CD4-positive, CD25-positive, alpha-beta regulatory T cell (primary cell): Measurements from ENCODE around the gene NEMP1. TPM values are rescaled to one million over a fixed set of nuclear protein-coding genes. Genes with fewer than 3 reads are reported as not detected.
A peak's percentile ranks its signal among the peaks of the same experiment; 100 is the strongest.

Source experiments
- ATAC-seq, 2 donors: fragments of 150-1000 bp; cut with Tn5 transposase; one replicate each; pipeline ENCODE4 v1.10.0; 2021; ENCODE audit warnings: low read depth in 2 of 2, moderate number of reproducible peaks in 2 of 2, moderate library complexity in 1 of 2
- DNase-seq, 3 donors: peaks; one replicate each; pipeline versions ENCODE4 v3.0.0 to v3.0.0-alpha.2; 2012 to 2022; ENCODE audit warnings: mixed read lengths in 1 of 3
- H3K27ac ChIP-seq: one replicate; pipeline ENCODE4 v1.7.0; 2013; ENCODE audit warnings: mild to moderate bottlenecking, low read length; ENCODE audit not compliant: insufficient read depth, poor library complexity, severe bottlenecking
- H3K27me3 ChIP-seq: one replicate; pipeline ENCODE4 v1.7.0; 2013; ENCODE audit warnings: low read length; ENCODE audit not compliant: control insufficient read depth, insufficient read depth
- H3K36me3 ChIP-seq: one replicate; pipeline ENCODE4 v1.7.0; 2013; ENCODE audit warnings: mild to moderate bottlenecking, low read length, moderate library complexity; ENCODE audit not compliant: control insufficient read depth, insufficient read depth
- H3K4me1 ChIP-seq: 2 replicates; pipeline ENCODE4 v1.7.0; 2013; ENCODE audit warnings: mild to moderate bottlenecking, low read length; ENCODE audit not compliant: insufficient read depth, control insufficient read depth, poor library complexity, severe bottlenecking
- H3K4me3 ChIP-seq: one replicate; pipeline ENCODE4 v1.7.0; 2013; ENCODE audit warnings: low read depth, mild to moderate bottlenecking, low read length, moderate library complexity
- H3K9me3 ChIP-seq, 2 experiments: 1 replicate in 1 of 2; 2 replicates in 1 of 2; pipeline ENCODE4 v1.7.0; 2013; ENCODE audit warnings: low read length in 2 of 2, mild to moderate bottlenecking in 1 of 2, moderate library complexity in 1 of 2; ENCODE audit not compliant: control insufficient read depth in 2 of 2
- H3K27ac Mint-ChIP-seq, 3 donors: one replicate each; pipeline ENCODE4 v1.8.0; 2020 to 2022; ENCODE audit warnings: mild to moderate bottlenecking in 3 of 3, mixed read lengths in 3 of 3, moderate library complexity in 2 of 3
- H3K27me3 Mint-ChIP-seq: one replicate; pipeline ENCODE4 v1.8.0; 2022; ENCODE audit warnings: mild to moderate bottlenecking, mixed read lengths
- H3K36me3 Mint-ChIP-seq: one replicate; pipeline ENCODE4 v1.8.0; 2020; ENCODE audit warnings: mixed read lengths
- H3K4me1 Mint-ChIP-seq, 4 donors: one replicate each; pipeline ENCODE4 v1.8.0; 2020 to 2022; ENCODE audit warnings: mixed read lengths in 4 of 4, mild to moderate bottlenecking in 1 of 4
- H3K4me3 Mint-ChIP-seq, 4 donors: one replicate each; pipeline ENCODE4 v1.8.0; 2020 to 2022; ENCODE audit warnings: mild to moderate bottlenecking in 4 of 4, mixed read lengths in 4 of 4, moderate library complexity in 3 of 4
- H3K9me3 Mint-ChIP-seq, 7 donors: one replicate each; pipeline ENCODE4 v1.8.0; 2020 to 2022; ENCODE audit warnings: mixed read lengths in 7 of 7, mild to moderate bottlenecking in 3 of 7, moderate library complexity in 2 of 7
- polyA plus RNA-seq, 4 donors: library from polyadenylated mRNA; unstranded; fragments of 300-500 nt; fragmentation: Illumina TruSeq; gene quantifications; one replicate each; pipeline ENCODE4 v1.2.3, GENCODE V29; 2021
- total RNA-seq: library from RNA; stranded (reverse); gene quantifications from one replicate; pipeline ENCODE4 v1.2.3, GENCODE V29; 2022

NEMP1 gene
- total and polyA plus RNA-seq, 5 donors from 2014 or later, result 3.1 to 14.7 (median 5.4) TPM

DNA sequence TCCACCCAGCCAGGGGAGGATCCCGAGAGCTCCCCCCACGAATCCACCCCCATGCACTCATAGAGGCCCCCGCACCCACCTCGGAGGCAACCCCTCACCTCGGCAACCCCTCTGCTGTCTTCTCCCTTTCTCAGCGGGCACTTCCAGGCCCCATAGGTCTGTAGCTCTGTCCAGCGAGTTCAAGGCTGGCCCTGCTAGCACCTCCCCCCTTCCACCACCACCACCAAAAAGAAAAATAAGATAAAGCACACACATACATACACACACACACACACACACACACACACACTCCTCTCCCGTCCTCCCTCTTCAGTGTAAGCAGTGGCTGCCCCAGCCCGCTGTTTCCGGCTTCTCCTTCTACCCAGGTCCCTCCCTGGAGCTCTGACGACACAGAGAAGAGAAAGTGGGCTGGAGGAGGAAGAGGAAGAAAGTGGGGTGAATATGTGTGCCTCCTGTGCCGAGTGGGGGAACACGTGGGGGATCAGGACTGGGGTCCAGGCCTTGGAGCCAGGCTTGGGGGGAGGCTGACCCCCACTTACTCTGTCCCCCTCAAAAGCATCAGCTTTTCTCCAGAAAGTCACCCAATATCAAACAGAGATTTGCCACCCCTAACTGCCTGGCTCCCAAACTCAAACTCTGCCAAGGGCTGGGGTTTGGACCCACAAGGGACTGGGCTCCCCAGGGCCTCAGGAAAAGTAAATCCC, 32.6 kb upstream of the NEMP1 start, which contains the start of gene STAT6:
Gene STAT6 (minus strand): TSS at position 332 of the 704 bp plus-strand sequence. CDS start 3,084 bp downstream, outside the sequence.
- no peaks in the 10 kb centered on the region for H3K9me3 ChIP-seq
- H3K27ac ChIP-seq, result peak within 1 kb of the TSS; percentile 98
- H3K27me3 ChIP-seq, result no peaks in the 10 kb centered on the region
- peaks cover 15% of the 10 kb centered on the region for H3K36me3 Mint-ChIP-seq
- H3K27ac Mint-ChIP-seq, result peak within 1 kb of the TSS; percentile 98 to 99 (median 99)
- peaks cover 14% of the 10 kb centered on the region for H3K27me3 Mint-ChIP-seq
- ATAC-seq (peak; percentile 72 to 75), DNase-seq (peak; percentile 82 to 97 (median 91))
- H3K36me3 ChIP-seq, result peaks cover 24% of the 10 kb centered on the region
- peaks cover 48% of the 10 kb centered on the region for H3K4me1 ChIP-seq
- H3K4me1 Mint-ChIP-seq, result peaks cover 0 to 55% (median 40%) of the 10 kb centered on the region in 4 donors
- peak within 1 kb of the TSS; percentile 91 to 100 (median 97) for H3K4me3 Mint-ChIP-seq
- peak within 1 kb of the TSS; percentile 88 for H3K4me3 ChIP-seq
- H3K9me3 Mint-ChIP-seq, result peaks cover 0 to 5% (median 0%) of the 10 kb centered on the region in 7 donors

DNA sequence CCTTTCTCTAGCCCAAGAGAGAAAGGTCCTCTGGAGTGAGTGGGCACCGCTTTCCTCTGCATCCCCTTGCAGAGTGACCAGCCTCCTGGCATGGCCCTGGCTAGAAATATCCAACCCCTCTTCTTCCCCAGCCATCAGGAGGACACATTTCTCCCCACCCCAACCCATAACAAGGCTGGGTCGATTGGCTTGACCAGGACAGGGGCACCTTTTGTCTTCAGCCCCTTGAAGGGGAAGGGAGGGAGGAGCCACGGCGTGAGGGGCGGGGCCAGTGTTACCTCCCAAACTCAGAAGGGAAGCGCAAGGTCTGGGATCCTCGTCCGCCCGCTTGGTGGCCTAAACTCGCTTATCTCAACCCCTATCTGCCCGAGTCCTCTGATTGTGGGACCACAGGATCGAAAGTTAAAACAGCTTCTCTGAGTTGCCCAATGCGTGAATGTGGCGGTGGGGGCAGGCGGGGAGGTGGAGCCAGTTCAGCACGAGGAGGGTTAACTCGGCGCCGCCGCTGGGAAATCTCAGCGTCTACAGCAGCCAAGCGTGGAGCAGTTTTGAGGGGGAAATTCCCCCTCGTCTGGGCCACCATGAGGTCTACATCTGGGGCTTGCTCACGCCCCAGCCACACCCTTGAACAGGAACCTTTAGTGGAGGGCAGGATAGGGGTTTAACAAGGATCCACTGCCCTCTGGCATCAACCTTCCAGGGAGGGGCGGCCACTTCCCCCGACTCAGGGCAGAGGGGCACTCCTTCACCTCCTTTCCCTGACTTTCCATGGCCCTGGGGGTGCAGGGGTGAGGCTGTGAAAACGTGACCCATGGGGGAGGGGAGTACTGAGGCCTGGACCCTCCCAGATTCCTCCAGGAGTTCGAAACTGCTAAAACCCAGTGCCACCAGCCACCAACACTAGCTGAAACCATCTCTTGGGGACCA, 31.8 kb upstream of the NEMP1 start:
- peaks cover 14% of the 10 kb centered on the region for H3K27me3 Mint-ChIP-seq
- peaks cover 16% of the 10 kb centered on the region for H3K36me3 Mint-ChIP-seq
- Histone ChIP-seq H3K27ac (peak overlapping the region; percentile 98), H3K27me3 (no peaks in the 10 kb centered on the region), H3K36me3 (peaks cover 31% of the 10 kb centered on the region), H3K4me1 (peaks cover 48% of the 10 kb centered on the region), H3K4me3 (peak overlapping the region; percentile 88), H3K9me3 (no peaks in the 10 kb centered on the region)
- peaks cover 0 to 5% (median 0%) of the 10 kb centered on the region in 7 donors for H3K9me3 Mint-ChIP-seq
- peak overlapping the region; percentile 91 to 100 (median 97) for H3K4me3 Mint-ChIP-seq
- H3K4me1 Mint-ChIP-seq, result peaks cover 0 to 60% (median 40%) of the 10 kb centered on the region in 4 donors
- DNase-seq (peak; percentile 43 to 71 (median 71)), ATAC-seq (peak in 1 of 2 donors; percentile 7)
- H3K27ac Mint-ChIP-seq, result peak overlapping the region; percentile 98 to 99 (median 99)

DNA sequence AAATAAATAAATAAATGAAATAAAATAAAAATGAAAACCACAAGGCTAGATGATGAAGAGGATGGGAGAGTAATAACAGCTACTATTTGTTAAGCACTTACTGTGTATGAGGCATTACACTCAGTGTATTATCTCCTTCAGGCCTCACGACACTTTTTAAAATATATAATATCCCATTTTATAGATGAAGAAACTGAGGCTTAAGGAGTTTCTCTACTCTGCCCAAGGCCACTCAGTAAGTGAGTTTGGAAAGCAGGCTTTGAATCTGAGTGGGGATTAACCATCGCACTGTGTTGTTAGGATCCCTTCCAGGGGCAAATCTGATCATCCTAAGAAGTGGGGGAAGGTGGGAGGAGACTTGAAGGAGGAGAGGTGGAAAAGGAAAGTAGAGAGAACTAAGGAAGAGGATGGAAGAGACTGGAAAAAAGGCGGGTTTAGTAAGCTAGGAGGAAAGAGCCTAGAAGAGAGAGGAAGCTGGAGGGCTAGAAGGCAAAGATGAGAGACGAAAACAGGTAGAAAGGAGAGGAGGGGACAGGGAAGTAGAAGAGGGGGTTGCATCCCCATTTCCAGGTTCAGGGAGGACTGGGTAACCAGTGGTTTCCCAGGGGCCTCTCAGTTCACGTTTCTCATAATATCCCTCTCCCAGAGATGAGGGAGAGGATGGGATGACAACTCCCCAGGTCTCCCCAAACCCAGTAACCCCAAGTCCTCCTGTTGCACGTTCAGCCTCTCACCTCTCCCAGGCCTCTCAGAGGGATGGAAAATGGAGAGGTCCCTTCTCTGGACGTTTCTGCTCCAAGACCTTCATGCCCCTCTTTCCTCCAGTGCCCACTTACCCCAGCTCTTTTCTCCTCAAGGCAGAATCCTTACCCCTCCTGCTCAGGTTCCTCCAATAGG, 30.9 kb upstream of the NEMP1 start:
- peaks cover 48% of the 10 kb centered on the region for H3K4me1 ChIP-seq
- H3K36me3 ChIP-seq, result peaks cover 41% of the 10 kb centered on the region
- H3K27me3 ChIP-seq, result no peaks in the 10 kb centered on the region
- H3K4me1 Mint-ChIP-seq, result peaks cover 0 to 62% (median 40%) of the 10 kb centered on the region in 4 donors
- peaks cover 0 to 5% (median 0%) of the 10 kb centered on the region in 7 donors for H3K9me3 Mint-ChIP-seq
- H3K27me3 Mint-ChIP-seq, result peaks cover 14% of the 10 kb centered on the region
- no peaks in the 10 kb centered on the region for H3K9me3 ChIP-seq
- peak overlapping the region; percentile 98 for H3K27ac ChIP-seq
- H3K36me3 Mint-ChIP-seq, result peaks cover 16% of the 10 kb centered on the region
- DNase-seq, result no peak
- H3K27ac Mint-ChIP-seq, result peak overlapping the region; percentile 93 to 99 (median 98)
- no peak for ATAC-seq
- peak overlapping the region; percentile 91 to 100 (median 97) for H3K4me3 Mint-ChIP-seq
- peak overlapping the region; percentile 88 for H3K4me3 ChIP-seq

DNA sequence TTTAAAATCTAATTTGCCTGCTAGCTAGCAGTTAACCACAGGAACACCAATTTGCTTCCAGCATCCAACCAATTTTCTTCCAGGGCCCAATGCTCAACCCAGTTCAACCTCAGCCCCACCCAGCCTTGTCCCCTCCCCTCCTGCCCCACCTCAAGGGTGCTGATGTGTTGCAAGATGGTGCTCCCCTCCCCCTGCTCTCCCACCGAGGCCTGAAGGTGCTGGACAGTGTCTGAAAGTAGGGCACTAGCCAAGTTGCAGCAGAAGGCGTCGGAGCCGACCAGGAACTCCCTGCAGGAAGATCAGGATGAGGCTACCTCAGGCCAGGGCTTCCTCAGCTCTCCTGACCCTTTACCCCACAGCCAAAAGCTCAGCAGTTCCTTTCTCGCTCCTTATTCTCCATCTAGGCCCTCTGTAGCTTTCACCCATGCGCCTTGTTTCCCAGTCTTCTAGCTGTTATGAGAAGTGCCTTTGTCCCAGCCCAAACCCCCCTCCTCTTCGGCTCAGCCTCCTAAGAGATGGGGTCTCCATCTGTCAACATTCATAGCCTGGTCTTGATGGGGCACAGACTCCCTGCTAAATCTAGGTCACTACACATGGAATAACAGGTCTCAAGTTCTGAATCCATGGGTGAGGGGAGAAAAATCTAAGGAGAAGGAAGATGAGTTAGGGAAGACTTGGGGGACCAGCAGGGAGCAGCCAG, 29.0 kb upstream of the NEMP1 start:
- Mint-ChIP-seq H3K9me3 (peaks cover 0 to 5% (median 0%) of the 10 kb centered on the region in 7 donors), H3K27me3 (peaks cover 14% of the 10 kb centered on the region), H3K4me1 (peaks cover 0 to 60% (median 41%) of the 10 kb centered on the region in 4 donors), H3K36me3 (peaks cover 16% of the 10 kb centered on the region), H3K27ac (peak overlapping the region; percentile 73 to 99 (median 76)), H3K4me3 (peak overlapping the region; percentile 73 to 100 (median 84))
- no peaks in the 10 kb centered on the region for H3K27me3 ChIP-seq
- H3K36me3 ChIP-seq, result peaks cover 50% of the 10 kb centered on the region
- H3K27ac ChIP-seq, result no peak overlapping the region
- H3K4me1 ChIP-seq, result peaks cover 48% of the 10 kb centered on the region
- no peak overlapping the region for H3K4me3 ChIP-seq
- DNase-seq (no peak), ATAC-seq (no peak)
- H3K9me3 ChIP-seq, result no peaks in the 10 kb centered on the region

DNA sequence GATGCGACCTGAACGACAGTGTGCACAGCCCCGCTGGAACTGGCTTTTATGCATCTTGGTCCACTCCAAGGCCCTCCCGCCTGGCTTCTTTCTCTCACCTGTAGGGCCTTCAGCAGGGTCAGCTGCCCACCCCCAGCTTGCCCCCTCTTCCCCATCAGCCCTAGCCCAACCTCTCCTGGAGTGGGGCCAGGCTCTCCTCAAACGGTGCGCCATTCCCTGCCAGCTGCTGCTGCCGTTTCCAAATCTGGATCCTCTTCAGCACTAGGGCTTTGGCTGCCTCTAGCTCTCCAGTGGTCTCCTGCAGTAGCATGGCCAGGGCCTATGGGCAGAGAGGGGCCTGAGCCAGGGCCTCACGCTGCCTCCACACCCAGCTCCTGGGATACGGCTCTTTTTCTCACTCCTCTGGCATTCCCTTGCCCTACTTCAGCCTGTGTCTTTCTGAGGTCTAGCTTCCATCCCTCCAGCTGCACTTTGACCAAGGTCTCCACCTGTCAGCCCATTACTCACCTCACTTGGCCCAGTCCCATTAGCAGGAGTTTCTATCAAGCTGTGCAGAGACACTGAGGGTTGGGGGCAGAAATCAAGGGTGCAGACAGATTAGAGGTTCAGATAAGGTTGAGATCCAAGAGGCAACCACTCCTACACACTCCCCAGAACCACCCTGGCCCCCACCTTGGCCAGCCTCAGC, 27.6 kb upstream of the NEMP1 start:
- Histone ChIP-seq H3K27me3 (no peaks in the 10 kb centered on the region), H3K36me3 (peaks cover 59% of the 10 kb centered on the region), H3K9me3 (no peaks in the 10 kb centered on the region), H3K4me1 (peaks cover 35% of the 10 kb centered on the region), H3K4me3 (no peak overlapping the region), H3K27ac (no peak overlapping the region)
- ATAC-seq (no peak), DNase-seq (no peak)
- Mint-ChIP-seq H3K9me3 (peaks cover 0 to under 1% (median 0%) of the 10 kb centered on the region in 7 donors), H3K27me3 (peaks cover 3% of the 10 kb centered on the region), H3K36me3 (peaks cover 16% of the 10 kb centered on the region), H3K27ac (peak overlapping the region; percentile 36 to 85 (median 58)), H3K4me3 (peak overlapping the region in 1 of 4 donors; percentile 79), H3K4me1 (peaks cover 0 to 54% (median 31%) of the 10 kb centered on the region in 4 donors)

DNA sequence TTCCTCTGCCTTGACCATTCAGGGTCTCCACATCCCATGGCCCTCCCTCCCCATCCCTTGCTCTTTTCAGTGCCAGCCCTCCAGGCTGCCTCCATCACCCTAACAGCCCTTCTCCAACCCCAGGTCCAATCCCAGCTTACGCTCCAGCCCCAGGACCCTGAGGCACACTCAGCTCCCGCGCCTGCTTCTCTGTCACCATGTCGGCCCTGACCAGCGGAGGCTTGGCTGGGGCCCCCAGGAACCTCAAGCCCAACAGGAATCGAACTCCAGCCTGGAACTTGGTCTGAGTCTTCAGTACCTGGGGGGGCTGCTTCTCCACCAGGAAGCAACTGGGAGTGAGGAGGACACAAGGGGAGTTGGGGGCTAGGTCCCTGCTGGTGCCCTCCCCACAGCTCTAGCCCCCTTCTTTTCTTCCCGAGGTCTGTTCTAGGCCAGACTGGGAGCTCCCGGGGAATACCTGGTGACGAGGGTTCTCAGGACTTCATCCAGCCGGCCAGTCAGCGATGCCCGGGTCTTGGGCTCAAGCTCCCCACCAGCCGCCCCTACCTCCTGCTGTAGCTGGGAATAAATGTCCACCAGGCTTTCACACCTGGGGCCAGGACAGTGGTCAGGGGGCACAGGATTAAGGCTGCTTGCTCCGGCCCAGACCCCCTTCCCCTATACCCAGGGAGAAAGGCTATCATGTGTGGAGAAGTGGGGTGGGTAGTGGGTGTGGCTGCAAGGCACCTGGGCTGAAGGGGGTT, 26.6 kb upstream of the NEMP1 start:
- Histone ChIP-seq H3K27me3 (no peaks in the 10 kb centered on the region), H3K4me1 (peaks cover 25% of the 10 kb centered on the region), H3K36me3 (peaks cover 60% of the 10 kb centered on the region), H3K4me3 (no peak overlapping the region), H3K27ac (no peak overlapping the region), H3K9me3 (no peaks in the 10 kb centered on the region)
- DNase-seq, result no peak
- Mint-ChIP-seq H3K36me3 (peaks cover 20% of the 10 kb centered on the region), H3K4me3 (no peak overlapping the region), H3K27me3 (no peaks in the 10 kb centered on the region), H3K4me1 (peaks cover 0 to 56% (median 29%) of the 10 kb centered on the region in 4 donors), H3K27ac (peak overlapping the region in 2 of 3 donors; percentile 69 to 94), H3K9me3 (no peaks in the 10 kb centered on the region)
- ATAC-seq, result no peak
